Breast epithelium (tissue), 3 donors: ENCODE results near the gene TTC7B.

Experiments used
- CTCF ChIP-seq, 3 donors: fragments of 450-650 bp; IDR thresholded peaks; one replicate each; pipeline ENCODE4 v1.5.1; 2016 to 2017; ENCODE audit warnings: antibody characterized with exemption in 3 of 3, mild to moderate bottlenecking in 3 of 3, moderate library complexity in 3 of 3
- POLR2AphosphoS5 ChIP-seq, 3 donors: sonication (generic); formaldehyde crosslinking; IDR thresholded peaks; one replicate each; pipeline ENCODE4 v1.6.1; 2017; ENCODE audit warnings: antibody characterized with exemption in 3 of 3

- TF ChIP-seq POLR2AphosphoS5 (IDR thresholded peaks at IDR 0.05) (no peak), CTCF (IDR thresholded peaks at IDR 0.05) (no peak)
Observed at GRCh38 chr14:90648421-90648820, 167.8 kb downstream of the TTC7B start.
